ENCODE results near the gene FGD5. TPM values are rescaled to one million over a fixed set of nuclear protein-coding genes. Genes with fewer than 3 reads are reported as not detected.
A peak's percentile ranks its signal among the peaks of the same experiment; 100 is the strongest.

The FGD5 gene
- total RNA-seq, 1 donor: under 0.01 TPM

DNA sequence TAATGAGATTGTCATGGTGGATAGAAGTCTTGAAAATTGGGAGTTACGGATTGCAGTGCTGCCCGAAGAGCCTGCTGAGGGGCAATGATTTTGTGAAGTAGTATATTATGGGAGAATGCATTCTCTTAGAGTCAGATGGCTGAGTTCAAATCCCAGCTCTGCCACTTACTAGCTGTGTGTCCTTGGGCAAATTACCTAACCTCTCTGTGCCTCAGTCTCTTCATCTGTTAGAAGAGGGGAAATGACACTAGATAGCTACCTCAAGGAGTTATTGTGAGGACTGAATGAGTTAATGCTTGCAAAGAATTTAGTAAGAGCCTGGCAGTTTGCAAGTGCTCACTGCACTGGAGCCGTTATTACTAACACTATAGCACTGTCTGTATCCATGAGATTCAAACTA is 15.4 kb downstream of the FGD5 start:
- TF ChIP-seq, protein P1, sequence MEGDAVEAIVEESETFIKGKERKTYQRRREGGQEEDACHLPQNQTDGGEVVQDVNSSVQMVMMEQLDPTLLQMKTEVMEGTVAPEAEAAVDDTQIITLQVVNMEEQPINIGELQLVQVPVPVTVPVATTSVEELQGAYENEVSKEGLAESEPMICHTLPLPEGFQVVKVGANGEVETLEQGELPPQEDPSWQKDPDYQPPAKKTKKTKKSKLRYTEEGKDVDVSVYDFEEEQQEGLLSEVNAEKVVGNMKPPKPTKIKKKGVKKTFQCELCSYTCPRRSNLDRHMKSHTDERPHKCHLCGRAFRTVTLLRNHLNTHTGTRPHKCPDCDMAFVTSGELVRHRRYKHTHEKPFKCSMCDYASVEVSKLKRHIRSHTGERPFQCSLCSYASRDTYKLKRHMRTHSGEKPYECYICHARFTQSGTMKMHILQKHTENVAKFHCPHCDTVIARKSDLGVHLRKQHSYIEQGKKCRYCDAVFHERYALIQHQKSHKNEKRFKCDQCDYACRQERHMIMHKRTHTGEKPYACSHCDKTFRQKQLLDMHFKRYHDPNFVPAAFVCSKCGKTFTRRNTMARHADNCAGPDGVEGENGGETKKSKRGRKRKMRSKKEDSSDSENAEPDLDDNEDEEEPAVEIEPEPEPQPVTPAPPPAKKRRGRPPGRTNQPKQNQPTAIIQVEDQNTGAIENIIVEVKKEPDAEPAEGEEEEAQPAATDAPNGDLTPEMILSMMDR (IDR thresholded peaks at IDR 0.05; ENCODE audit: insufficient read depth, low read depth, low read length): no peak
- H3K4me3 ChIP-seq (ENCODE audit: low read depth, low read length): no peak overlapping the region
- no peak for DNase-seq (ENCODE audit: low read depth)

- TF ChIP-seq, protein P1 (IDR thresholded peaks at IDR 0.05; ENCODE audit: insufficient read depth, low read depth, low read length): no peak
- no peak for DNase-seq (ENCODE audit: low read depth)
- no peak overlapping the region for H3K4me3 ChIP-seq (ENCODE audit: low read depth, low read length)
These were observed 16.2 kb downstream of the FGD5 start for GRCh38 chr3:14834807-14835466.

- DNase-seq (ENCODE audit: low read depth): peak; percentile 18
- no peak overlapping the region for H3K4me3 ChIP-seq (ENCODE audit: low read depth, low read length)
- TF ChIP-seq, protein P1 (IDR thresholded peaks at IDR 0.05; ENCODE audit: insufficient read depth, low read depth, low read length): no peak
These were observed 17.3 kb downstream of the FGD5 start for GRCh38 chr3:14836049-14836468.

DNA sequence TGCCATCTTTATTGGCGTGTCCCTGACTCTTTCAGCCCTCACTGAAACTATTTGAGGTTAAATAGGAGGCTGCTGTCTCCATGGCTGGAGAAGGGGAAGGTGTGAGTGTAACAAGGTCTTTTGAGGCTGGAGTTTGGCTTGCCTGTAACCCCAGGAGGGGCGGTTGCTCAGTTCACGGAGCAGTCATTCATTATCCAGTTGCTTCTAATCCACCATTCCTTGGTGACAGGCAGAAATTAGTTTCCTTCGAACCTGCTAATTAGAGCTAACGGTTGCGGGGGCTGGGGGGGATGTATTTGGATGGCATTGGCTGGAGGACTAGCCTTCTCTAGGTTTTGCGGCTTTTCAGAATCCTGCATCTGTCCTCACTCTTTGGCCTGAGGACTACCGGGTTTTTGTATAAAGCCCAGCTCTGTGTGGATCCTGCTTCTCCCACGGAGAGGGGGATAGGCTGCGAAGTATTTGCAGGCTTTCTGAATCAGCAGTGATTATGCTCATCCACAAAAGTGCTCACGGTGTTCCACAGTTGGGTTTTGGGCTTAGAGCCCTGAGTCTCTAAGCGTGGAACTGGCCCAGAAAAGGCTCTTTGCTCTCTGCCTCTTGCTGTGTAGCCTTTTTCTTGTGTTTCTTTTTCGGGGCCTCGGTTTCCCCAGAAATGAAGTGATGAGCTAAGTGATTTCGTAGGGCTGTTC is 18.6 kb downstream of the FGD5 start:
- H3K4me3 ChIP-seq (ENCODE audit: low read depth, low read length): no peak overlapping the region
- TF ChIP-seq, protein P1 (IDR thresholded peaks at IDR 0.05; ENCODE audit: insufficient read depth, low read depth, low read length): no peak
- no peak for DNase-seq (ENCODE audit: low read depth)

GRCh38 chr3:14837878-14838258 is 19.1 kb downstream of the FGD5 start:
- peak; percentile 24 for DNase-seq (ENCODE audit: low read depth)
- TF ChIP-seq, protein P1 (IDR thresholded peaks at IDR 0.05; ENCODE audit: insufficient read depth, low read depth, low read length): no peak
- H3K4me3 ChIP-seq (ENCODE audit: low read depth, low read length): no peak overlapping the region

DNA sequence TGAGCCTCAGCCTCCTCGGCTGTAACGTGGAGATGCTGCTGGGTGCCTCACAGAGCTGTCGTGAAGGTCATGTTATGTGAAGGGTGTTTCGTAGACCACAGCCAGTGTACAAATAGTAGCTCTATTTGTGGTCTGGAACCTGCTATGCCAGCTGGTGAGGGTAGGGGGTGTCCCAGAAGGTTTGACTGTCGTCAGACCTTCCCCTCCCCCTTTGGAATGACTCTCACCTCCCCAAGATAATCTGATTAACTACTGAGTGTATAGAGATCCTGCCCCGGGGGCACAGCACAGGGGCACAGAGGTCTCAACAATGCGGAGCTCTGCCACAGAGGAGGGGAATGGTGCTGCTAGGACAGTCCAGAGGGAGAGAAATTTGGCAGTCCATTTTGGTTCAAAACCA is 20.5 kb downstream of the FGD5 start:
- no peak overlapping the region for H3K4me3 ChIP-seq (ENCODE audit: low read depth, low read length)
- DNase-seq (ENCODE audit: low read depth): no peak
- TF ChIP-seq, protein P1 (IDR thresholded peaks at IDR 0.05; ENCODE audit: insufficient read depth, low read depth, low read length): no peak

All from fibroblast of villous mesenchyme (primary cell).